Ovary (tissue), 3 donors: Measurements from ENCODE around the gene OR2AK2.

Experiments
- CTCF ChIP-seq, 3 donors: fragments of 450-650 bp in 2 of 3; fragments of 200-600 bp in 1 of 3; IDR thresholded peaks; one replicate each; pipeline versions ENCODE4 v1.5.1 to v1.8.0; 2016 to 2022; ENCODE audit warnings: antibody characterized with exemption in 3 of 3, mild to moderate bottlenecking in 1 of 3
- EP300 ChIP-seq: sonication (generic); formaldehyde crosslinking; IDR thresholded peaks from one replicate; pipeline ENCODE4 v1.6.1; 2017; ENCODE audit warnings: antibody characterized with exemption
- POLR2A ChIP-seq: fragments of 450-650 bp; IDR thresholded peaks from one replicate; pipeline ENCODE4 v1.6.1; 2017; ENCODE audit warnings: antibody characterized with exemption, mild to moderate bottlenecking, moderate library complexity
- donor health status: DM: no; HTN: no; CAD: no.

GRCh38 chr1:247966532-247967204, 1.6 kb downstream of the OR2AK2 start:
- no peak for TF ChIP-seq CTCF (IDR thresholded peaks at IDR 0.05)
- no peak for TF ChIP-seq POLR2A
- no peak for TF ChIP-seq EP300
